GM12878 (cell line): ENCODE data around the gene FARS2. TPM values are rescaled to one million over a fixed set of nuclear protein-coding genes. Genes with fewer than 3 reads are reported as not detected.

Source experiments
- ATAC-seq: fragments of 200-7000 bp; cut with Tn5 transposase; 3 replicates; pipeline ENCODE4 v1.9.1; 2020; ENCODE audit warnings: mild to moderate bottlenecking, moderate library complexity
- BruUV-seq: library from RNA; stranded (reverse); fragments of 400-500 nt; replicated peaks from 2 replicates; lab custom pipeline; 2021; lab: Mats Ljungman, UMichigan
- CTCF ChIA-PET: fragments of 300-600 bp; sonication (Branson Sonifier 250); formaldehyde crosslinking; extraction: SDS; loops from one replicate; lab custom pipeline; 2021; ENCODE audit warnings: inconsistent platforms; lab: Yijun Ruan, JAX
- POLR2A ChIA-PET: fragments of 350-600 bp; formaldehyde crosslinking; extraction: SDS; loops from one replicate; lab custom pipeline; 2021; ENCODE audit warnings: inconsistent platforms; lab: Charles Lee
- RAD21 ChIA-PET: fragments of 300-600 bp; sonication (Branson Sonifier 250); formaldehyde crosslinking; loops from one replicate; lab custom pipeline; 2023; ENCODE audit warnings: antibody characterized with exemption; ENCODE audit not compliant: unreplicated experiment; lab: Charles Lee
- SMC1A ChIA-PET: fragments of 300-600 bp; sonication (Branson Sonifier 250); formaldehyde crosslinking; loops from one replicate; lab custom pipeline; 2023; ENCODE audit not compliant: unreplicated experiment, uncharacterized antibody; lab: Charles Lee
- DNase-seq: peaks from one replicate; pipeline ENCODE4 v3.0.0-alpha.2; 2011; ENCODE audit warnings: low read depth, low spot score
- FAIRE-seq: peaks from 3 replicates; lab custom pipeline; 2011; peaks lifted over from hg19 to GRCh38; lab: Jason Lieb, UNC
- H2AFZ ChIP-seq: 2 replicates; pipeline ENCODE4 v1.6.0; 2011; ENCODE audit warnings: low read depth, low read length, control low read depth; ENCODE audit not compliant: control insufficient read depth
- H3K27ac ChIP-seq: 2 replicates; pipeline ENCODE4 v1.5.1; 2011; ENCODE audit warnings: control low read depth; ENCODE audit not compliant: control insufficient read depth, insufficient read depth
- H3K27me3 ChIP-seq, 2 experiments: replicated peaks in 1 of 2; 2 replicates each; pipeline versions ENCODE4 v1.6.0 to v1.6.1; 2011; ENCODE audit warnings: low read length in 1 of 2; ENCODE audit not compliant: control insufficient read depth in 2 of 2, insufficient read depth in 2 of 2
- H3K36me3 ChIP-seq, 2 experiments: 2 replicates each; pipeline ENCODE4 v1.5.1; 2011; ENCODE audit warnings: low read length in 1 of 2; ENCODE audit not compliant: control insufficient read depth in 2 of 2, insufficient read depth in 2 of 2
- H3K4me1 ChIP-seq: 2 replicates; pipeline ENCODE4 v1.6.1; 2011; ENCODE audit warnings: mild to moderate bottlenecking, low read length, moderate library complexity, mixed read lengths; ENCODE audit not compliant: control insufficient read depth, insufficient read depth
- H3K4me2 ChIP-seq: 2 replicates; pipeline ENCODE4 v1.6.0; 2011; ENCODE audit warnings: control low read depth; ENCODE audit not compliant: control insufficient read depth, insufficient read depth
- H3K4me3 ChIP-seq: fragments of 200-600 bp; sonication (generic); 2 replicates; pipeline ENCODE4 v1.5.1; 2016
- H3K79me2 ChIP-seq: 2 replicates; pipeline ENCODE4 v1.6.0; 2011; ENCODE audit warnings: low read length; ENCODE audit not compliant: control insufficient read depth, insufficient read depth
- H3K9ac ChIP-seq: 2 replicates; pipeline ENCODE4 v1.8.0; 2011; ENCODE audit warnings: low read length, control low read depth, mixed read lengths; ENCODE audit not compliant: control insufficient read depth, insufficient read depth
- H3K9me3 ChIP-seq: replicated peaks from 3 replicates; pipeline ENCODE4 v1.5.1; 2011; ENCODE audit warnings: mild to moderate bottlenecking, low read length; ENCODE audit not compliant: control insufficient read depth, insufficient read depth
- H4K20me1 ChIP-seq: 2 replicates; pipeline ENCODE4 v1.6.0; 2011; ENCODE audit not compliant: control insufficient read depth, insufficient read depth
- CEBPZ ChIP-seq: fragments of 150-350 bp; IDR thresholded peaks from 2 replicates; pipeline ENCODE4 v1.6.1; 2016; ENCODE audit warnings: low read depth, low read length
- CHD1 ChIP-seq: IDR thresholded peaks from 2 replicates; pipeline ENCODE4 v1.6.1; 2012; ENCODE audit warnings: low read depth, low read length, improper control_type of control experiment
- CREB1 ChIP-seq: IDR thresholded peaks from 2 replicates; pipeline ENCODE4 v1.6.1; 2012; ENCODE audit warnings: low read depth, mild to moderate bottlenecking, inconsistent platforms
- EED ChIP-seq: sonication (generic); IDR thresholded peaks from 2 replicates; pipeline ENCODE4 v1.6.1; 2016; ENCODE audit warnings: antibody characterized with exemption, low read depth
- FOXM1 ChIP-seq: IDR thresholded peaks from 2 replicates; pipeline ENCODE4 v1.6.1; 2012; ENCODE audit warnings: low read depth, mild to moderate bottlenecking, inconsistent platforms, low read length, moderate library complexity
- GABPA ChIP-seq: IDR thresholded peaks from 2 replicates; pipeline ENCODE4 v1.6.1; 2014; ENCODE audit warnings: antibody characterized with exemption, low read depth, mild to moderate bottlenecking, inconsistent platforms
- IKZF1 ChIP-seq: fragments of 450-650 bp; conservative IDR thresholded peaks from 2 replicates; pipeline ENCODE4 v1.6.1; 2017; ENCODE audit warnings: antibody characterized with exemption, mild to moderate bottlenecking
- JUND ChIP-seq: IDR thresholded peaks from 2 replicates; pipeline ENCODE4 v1.6.1; 2012; ENCODE audit warnings: low read depth, mild to moderate bottlenecking, low read length, improper control_type of control experiment, moderate library complexity
- MTA2 ChIP-seq: fragments of 450-650 bp; IDR thresholded peaks from 2 replicates; pipeline ENCODE4 v1.6.1; 2016; ENCODE audit warnings: low read depth, mild to moderate bottlenecking, moderate library complexity
- NFXL1 ChIP-seq: fragments of 450-650 bp; IDR thresholded peaks from 2 replicates; pipeline ENCODE4 v1.6.1; 2017; ENCODE audit warnings: antibody characterized with exemption, mild to moderate bottlenecking, borderline replicate concordance
- SPI1 ChIP-seq: IDR thresholded peaks from 2 replicates; pipeline ENCODE4 v1.6.1; 2011; ENCODE audit warnings: low read depth, mild to moderate bottlenecking, low read length, moderate library complexity, borderline replicate concordance; ENCODE audit not compliant: insufficient read depth
- WRNIP1 ChIP-seq: IDR thresholded peaks from 2 replicates; pipeline ENCODE4 v1.6.1; 2011; ENCODE audit warnings: low read depth, low read length, improper control_type of control experiment, borderline replicate concordance
- ZBED1 ChIP-seq: IDR thresholded peaks from 2 replicates; pipeline ENCODE4 v1.6.1; 2016; ENCODE audit warnings: borderline replicate concordance
- ZNF24 ChIP-seq: fragments of 450-650 bp; IDR thresholded peaks from 2 replicates; pipeline ENCODE4 v1.6.1; 2017; ENCODE audit warnings: antibody characterized with exemption, mild to moderate bottlenecking
- ZNF274 ChIP-seq: IDR thresholded peaks from one replicate; pipeline ENCODE4 v1.8.0; 2011; ENCODE audit not compliant: insufficient read length, insufficient read depth
- WGBS: methylation state at CpG from one replicate; pipeline ENCODE4 v1.1.6; 2016; ENCODE audit warnings: low lambda C conversion rate; ENCODE audit not compliant: insufficient replicate concordance, insufficient coverage; ENCODE audit errors: missing lambda C conversion rate; 5-methylcytosine and 5-hydroxymethylcytosine counted together
- in situ Hi-C: fragments of 300-500 bp; cut with MboI; formaldehyde crosslinking; loops from 9 replicates; pipeline ENCODE4 v1.14.3; 2018; ENCODE audit warnings: mixed read lengths
- intact Hi-C: fragments of 100-400 bp; cut with micrococcal nuclease; formaldehyde crosslinking; loops from one replicate; pipeline ENCODE4 v1.14.2; 2022; ENCODE audit not compliant: unreplicated experiment
- polyA plus RNA-seq, 11 experiments: library from polyadenylated mRNA; depleted of rRNA in 4 of 11; unstranded in 6 of 11; stranded (reverse) in 5 of 11; fragments of >200 nt; fragmentation: Nextera tagmentation in 4 of 11; fragmentation: Illumina TruSeq in 1 of 11; extraction: Ambion mirVana in 4 of 11; extraction: Trizol in 1 of 11; gene quantifications; 1 replicate in 1 of 11; 2 replicates in 10 of 11; pipeline versions ENCODE4 v1.2.1 to v1.2.3, GENCODE V29; 2011 to 2016; ENCODE audit warnings: inconsistent platforms in 2 of 11, missing spikeins in 2 of 11, low read depth in 1 of 11
- total RNA-seq, 4 experiments: library from RNA; depleted of rRNA in 3 of 4; stranded (reverse); fragments of >200 nt in 3 of 4; fragmentation: Illumina TruSeq in 1 of 4; extraction: Trizol in 1 of 4; gene quantifications; 2 replicates each; pipeline versions ENCODE4 v1.2.1 to v1.2.3, GENCODE V29; 2013 to 2021
- TF ChIP-seq, protein P1 (sequence below): fragments of 450-650 bp; IDR thresholded peaks from 2 replicates; pipeline ENCODE4 v1.6.1; 2017; ENCODE audit warnings: mild to moderate bottlenecking, low read depth, inconsistent platforms; ENCODE audit not compliant: poor library complexity, severe bottlenecking
- TF ChIP-seq, protein P2 (sequence below): fragments of 450-650 bp; IDR thresholded peaks from 2 replicates; pipeline ENCODE4 v1.6.1; 2016; ENCODE audit warnings: mild to moderate bottlenecking
- TF ChIP-seq, protein P3 (sequence below): IDR thresholded peaks from 2 replicates; pipeline ENCODE4 v1.6.1; 2012; ENCODE audit warnings: low read depth, low read length, improper control_type of control experiment

Gene FARS2
- total and polyA plus RNA-seq, 10 of the 15 experiments (the other 5 are each of a cell fraction or from before 2014, with no cell fraction given) = 16.8 to 46.7 (median 25.6) TPM

DNA sequence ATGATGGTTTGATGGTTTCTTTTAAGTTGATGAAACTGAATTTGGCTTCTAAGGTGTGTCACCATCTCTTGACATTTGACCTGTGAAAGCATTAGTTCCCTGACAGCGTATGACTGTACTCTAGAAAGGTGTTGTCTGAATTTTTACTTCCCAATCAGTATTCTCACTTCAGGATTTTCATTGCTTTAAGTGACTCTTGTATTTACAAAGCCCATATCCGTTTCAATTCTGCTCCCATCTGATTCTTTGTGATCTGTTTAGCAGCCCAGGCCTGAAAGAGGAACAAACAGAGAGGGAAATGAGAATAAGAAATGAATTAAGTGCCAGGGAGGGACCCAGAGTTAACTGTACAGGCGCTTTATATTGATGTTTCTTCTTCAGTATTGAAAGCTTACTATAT is 73.7 kb downstream of the FARS2 start:
- Histone ChIP-seq H3K27ac (peak overlapping the region; percentile 57), H3K36me3 (no peaks in the 10 kb centered on the region), H2AFZ (no peak overlapping the region), H3K4me3 (no peak overlapping the region), H4K20me1 (no peaks in the 10 kb centered on the region), H3K9me3 (no peaks in the 10 kb centered on the region), H3K4me1 (peaks cover 52% of the 10 kb centered on the region), H3K4me2 (peak overlapping the region; percentile 71), H3K9ac (no peak overlapping the region), H3K27me3 (no peaks in the 10 kb centered on the region), H3K79me2 (peaks cover 14% of the 10 kb centered on the region)
- ChIA-PET CTCF (interaction anchor here (1.2 to 1.7 kb wide), 2 partner anchors 10 to 191 kb away, joined by 3 to 7 read pairs; no protein-coding TSS in a partner anchor), SMC1A (interaction anchor here (0.8 to 1.6 kb wide), 4 partner anchors 16 to 191 kb away, joined by 3 to 4 read pairs (median 4); no protein-coding TSS in a partner anchor), POLR2A (interaction anchor here (0.6 kb wide), 1 partner anchor 19 kb away, joined by 6 read pairs; no protein-coding TSS in a partner anchor), RAD21 (interaction anchor here (1.0 kb wide), 1 partner anchor 13 kb away, joined by 3 read pairs; no protein-coding TSS in a partner anchor)
- DNase-seq (peak; percentile 71), ATAC-seq (peak; percentile 89), FAIRE-seq (no peak)
- intact Hi-C loops (no loop called here), in situ Hi-C loops (no loop called here)
- no TSS peak for BruUV-seq
- 3% methylated on average over 3 of the region's 3 CpGs for WGBS
- TF ChIP-seq JUND (no peak), FOXM1 (peak; percentile 22; the same call in 1 of the 2 replicates), SPI1 (peak; percentile 38; the same call in 1 of the 2 replicates), IKZF1 (peak; percentile 71), CREB1 (no peak), CEBPZ (no peak), ZNF274 (no peak), EED (peak; percentile 69; the same call in 1 of the 2 replicates), MTA2 (peak; percentile 41; the same call in 1 of the 2 replicates), ZBED1 (0 out of 2 replicates have a peak, but pooled peaks have one; percentile 46), GABPA (0 out of 2 replicates have a peak, but pooled peaks have one; percentile 24), ZNF24 (peak; percentile 85), WRNIP1 (no peak), CHD1 (no peak), NFXL1 (no peak)
- TF ChIP-seq, protein P1, sequence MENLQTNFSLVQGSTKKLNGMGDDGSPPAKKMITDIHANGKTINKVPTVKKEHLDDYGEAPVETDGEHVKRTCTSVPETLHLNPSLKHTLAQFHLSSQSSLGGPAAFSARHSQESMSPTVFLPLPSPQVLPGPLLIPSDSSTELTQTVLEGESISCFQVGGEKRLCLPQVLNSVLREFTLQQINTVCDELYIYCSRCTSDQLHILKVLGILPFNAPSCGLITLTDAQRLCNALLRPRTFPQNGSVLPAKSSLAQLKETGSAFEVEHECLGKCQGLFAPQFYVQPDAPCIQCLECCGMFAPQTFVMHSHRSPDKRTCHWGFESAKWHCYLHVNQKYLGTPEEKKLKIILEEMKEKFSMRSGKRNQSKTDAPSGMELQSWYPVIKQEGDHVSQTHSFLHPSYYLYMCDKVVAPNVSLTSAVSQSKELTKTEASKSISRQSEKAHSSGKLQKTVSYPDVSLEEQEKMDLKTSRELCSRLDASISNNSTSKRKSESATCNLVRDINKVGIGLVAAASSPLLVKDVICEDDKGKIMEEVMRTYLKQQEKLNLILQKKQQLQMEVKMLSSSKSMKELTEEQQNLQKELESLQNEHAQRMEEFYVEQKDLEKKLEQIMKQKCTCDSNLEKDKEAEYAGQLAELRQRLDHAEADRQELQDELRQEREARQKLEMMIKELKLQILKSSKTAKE = peak; percentile 24
- TF ChIP-seq, protein P2, sequence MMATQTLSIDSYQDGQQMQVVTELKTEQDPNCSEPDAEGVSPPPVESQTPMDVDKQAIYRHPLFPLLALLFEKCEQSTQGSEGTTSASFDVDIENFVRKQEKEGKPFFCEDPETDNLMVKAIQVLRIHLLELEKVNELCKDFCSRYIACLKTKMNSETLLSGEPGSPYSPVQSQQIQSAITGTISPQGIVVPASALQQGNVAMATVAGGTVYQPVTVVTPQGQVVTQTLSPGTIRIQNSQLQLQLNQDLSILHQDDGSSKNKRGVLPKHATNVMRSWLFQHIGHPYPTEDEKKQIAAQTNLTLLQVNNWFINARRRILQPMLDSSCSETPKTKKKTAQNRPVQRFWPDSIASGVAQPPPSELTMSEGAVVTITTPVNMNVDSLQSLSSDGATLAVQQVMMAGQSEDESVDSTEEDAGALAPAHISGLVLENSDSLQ = 0 out of 2 replicates have a peak, but pooled peaks have one; percentile 21
- TF ChIP-seq, protein P3, sequence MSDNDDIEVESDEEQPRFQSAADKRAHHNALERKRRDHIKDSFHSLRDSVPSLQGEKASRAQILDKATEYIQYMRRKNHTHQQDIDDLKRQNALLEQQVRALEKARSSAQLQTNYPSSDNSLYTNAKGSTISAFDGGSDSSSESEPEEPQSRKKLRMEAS = no peak
